Stimulated activated CD8-positive, alpha-beta memory T cell treated with anti-CD3 and anti-CD28 coated beads, Interleukin-15, amount 100 ng/mL, for 48 hours (primary cell): Measurements from ENCODE around the gene LSM7.
"Not testable (repeated sequence)": the region's sequence is repeated elsewhere in the genome, so short reads cannot be mapped to it uniquely, and the experiment has no call there.

Source experiments
- DNase-seq, 2 donors: peaks; one replicate each; pipeline ENCODE4 v3.0.0-alpha.2; 2020; ENCODE audit warnings: low read depth in 2 of 2

LSM7 gene

DNA sequence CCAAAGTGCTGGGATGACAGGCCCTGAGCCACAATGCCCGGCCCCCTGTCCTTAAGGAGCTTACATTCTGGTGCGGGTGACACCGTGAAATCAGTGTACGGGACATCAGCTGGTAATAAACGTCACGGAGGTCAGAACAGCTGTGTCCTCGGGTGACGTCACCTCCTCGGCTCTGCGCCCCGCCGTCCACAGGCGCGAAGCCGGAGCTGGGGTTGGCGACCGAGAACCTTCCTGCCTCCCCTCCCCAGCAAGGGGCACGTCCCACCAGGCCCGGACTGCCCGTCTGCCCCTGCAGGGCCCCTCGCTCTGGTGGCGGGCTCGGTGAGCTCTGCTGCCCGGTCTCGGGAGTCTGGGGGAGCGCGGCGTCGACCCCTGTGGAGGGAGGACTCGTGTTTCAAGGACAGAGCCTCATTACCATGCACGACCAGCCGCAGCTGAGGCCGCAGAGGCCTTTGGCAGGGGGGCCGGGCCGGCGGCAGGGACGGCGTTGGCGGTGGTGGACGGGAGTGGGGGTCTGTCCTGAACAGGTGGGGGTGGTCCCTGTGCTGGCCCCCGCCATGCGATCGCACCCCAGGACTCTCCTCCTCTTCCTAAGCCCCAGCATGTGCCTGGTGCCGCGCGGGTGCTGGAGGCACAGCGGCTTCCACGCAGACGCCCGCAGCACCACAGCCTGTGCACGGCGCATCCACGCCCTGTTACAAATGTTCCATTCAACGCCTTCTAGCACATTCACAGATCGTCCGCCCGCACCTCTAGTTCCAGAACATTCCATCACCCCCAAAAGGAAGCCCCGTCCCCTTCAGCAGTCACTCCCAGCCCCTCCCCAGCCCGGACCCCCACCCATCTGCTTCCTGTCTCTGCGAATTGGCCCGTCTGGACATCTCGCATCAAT lies 25.8 kb downstream of the LSM7 start:
- no peak for DNase-seq

DNA sequence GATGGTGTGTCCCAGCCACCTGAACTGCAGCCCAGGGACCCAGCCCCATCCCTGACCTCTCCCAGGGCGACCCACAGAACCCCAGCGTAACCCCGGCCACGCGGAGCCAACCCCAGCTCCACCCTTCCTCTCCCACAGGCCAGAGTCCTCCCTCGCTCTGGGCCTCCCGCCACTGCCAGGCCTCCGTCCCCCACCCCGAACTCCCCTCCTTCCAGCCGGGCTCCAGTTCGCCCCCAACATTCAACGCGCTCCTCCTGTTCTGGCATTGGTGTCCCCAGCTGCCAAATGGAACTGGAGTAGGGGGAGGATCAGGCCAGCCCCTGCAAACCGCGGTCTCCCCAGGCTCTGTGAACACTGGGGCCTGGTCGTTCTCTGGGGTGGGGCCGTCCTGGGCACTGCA lies 27.9 kb downstream of the LSM7 start:
- DNase-seq = no peak

DNA sequence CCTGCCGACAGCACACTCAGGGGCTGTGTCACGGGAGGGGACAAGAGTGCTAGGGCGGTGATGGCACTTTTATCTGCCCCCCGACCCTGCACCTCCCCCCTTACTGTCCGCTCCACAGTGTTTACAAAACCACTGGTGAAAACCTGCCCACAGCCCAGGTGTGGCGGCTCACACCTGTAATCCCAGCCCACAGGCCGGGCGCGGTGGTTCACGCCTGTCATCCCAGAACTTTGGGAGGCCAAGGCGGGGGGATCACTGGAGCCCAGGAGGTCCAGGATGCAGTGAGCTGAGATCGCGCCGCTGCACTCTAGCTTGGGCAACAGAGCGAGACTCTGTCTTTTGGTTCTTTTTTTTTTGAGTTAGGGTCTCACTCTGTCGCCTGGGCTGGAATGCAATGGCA lies 32.2 kb downstream of the LSM7 start:
- no peak for DNase-seq

DNA sequence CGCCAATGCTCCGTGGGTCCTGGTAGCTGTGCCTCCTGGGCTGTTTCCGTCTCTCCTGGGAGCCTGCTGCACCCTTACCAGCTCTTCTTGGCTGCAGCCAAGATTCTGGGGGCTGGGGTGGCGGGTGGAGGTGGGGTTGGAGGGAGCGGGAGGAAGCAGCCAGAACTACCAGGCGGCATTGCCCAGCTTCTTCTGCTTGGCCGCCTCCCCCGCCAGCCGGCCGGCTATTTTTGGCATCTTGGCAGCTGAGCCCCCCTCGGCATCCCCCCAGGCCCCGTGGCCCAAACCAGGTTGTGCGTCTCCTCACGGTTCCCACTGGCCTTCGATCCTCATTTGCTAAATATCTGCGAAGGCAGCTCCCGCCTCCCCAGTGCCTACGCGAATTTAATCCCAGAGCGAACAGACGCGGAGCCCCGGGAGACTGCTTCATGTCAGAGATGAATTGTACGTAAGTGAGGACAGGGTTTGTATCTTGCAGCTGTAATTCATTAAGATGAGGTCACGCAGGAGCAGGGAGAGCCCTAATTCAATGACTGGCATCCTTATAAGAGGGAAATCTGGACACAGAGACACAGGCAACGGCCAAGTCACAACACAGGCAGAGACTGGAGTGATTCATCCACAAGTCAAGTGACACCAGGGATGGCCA lies 33.6 kb downstream of the LSM7 start:
- DNase-seq = no peak

DNA sequence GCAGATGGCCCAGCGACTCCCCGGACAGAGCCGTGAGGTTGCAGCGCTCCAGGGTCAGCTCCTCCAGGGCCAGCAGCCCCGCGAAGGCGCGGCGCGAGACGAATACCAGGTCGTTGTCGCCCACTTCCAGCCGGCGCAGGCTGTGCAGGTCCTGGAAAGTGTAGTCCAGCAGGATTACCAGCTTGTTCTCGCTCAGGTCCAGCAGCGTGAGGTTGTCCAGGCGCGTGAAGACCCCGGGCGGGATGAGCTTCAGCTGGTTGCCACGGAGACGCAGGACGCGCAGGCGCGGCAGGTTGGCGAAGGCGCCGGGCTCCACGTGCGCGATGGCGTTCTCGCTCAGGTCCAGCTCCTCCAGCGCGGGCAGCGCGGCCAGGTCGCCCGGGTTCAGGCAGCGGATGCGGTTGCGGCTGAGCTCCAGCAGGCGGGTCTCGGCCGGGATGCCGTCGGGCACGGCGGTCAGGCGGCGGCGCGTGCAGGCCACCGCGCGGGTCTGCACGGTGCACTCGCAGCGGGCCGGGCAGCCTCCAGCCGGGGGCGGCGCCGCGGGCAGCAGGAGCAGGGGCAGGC lies 37.1 kb downstream of the LSM7 start:
- no peak for DNase-seq

- no peak for DNase-seq
Observed at GRCh38 chr19:2290441-2291184, 37.8 kb downstream of the LSM7 start.

GRCh38 chr19:2289714-2290435 lies 38.5 kb downstream of the LSM7 start:
- DNase-seq = no peak

- DNase-seq = no peak
Observed at GRCh38 chr19:2288818-2289713, 39.3 kb downstream of the LSM7 start.

DNA sequence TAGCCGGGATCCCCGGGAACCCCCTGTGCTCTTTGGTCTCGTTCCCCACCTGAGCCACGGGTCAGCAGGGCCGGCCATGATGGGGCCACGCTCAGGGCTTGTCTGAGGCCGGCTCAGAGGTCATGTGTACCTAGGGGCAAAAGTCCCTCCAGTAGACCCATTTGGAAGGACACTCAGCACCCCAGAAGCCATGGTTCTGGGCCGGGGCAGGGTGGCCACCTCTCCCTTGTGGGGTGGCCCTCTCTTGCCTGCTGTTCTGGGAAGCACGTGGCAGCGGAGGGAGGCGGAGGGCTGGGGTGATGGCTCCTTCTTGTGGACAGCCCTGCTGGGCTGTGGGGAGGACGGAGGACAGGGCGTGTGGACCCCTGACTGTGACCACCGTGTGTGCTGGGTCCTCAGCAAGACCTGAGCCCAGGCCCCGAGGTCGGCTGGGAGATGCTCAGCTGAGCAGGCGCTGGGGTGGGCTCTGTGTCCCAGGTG lies 40.0 kb downstream of the LSM7 start:
- DNase-seq = no peak

- DNase-seq = no peak
Observed at GRCh38 chr19:2287585-2288337, 40.6 kb downstream of the LSM7 start.

GRCh38 chr19:2286402-2287140 lies 41.8 kb downstream of the LSM7 start:
- DNase-seq = no peak

DNA sequence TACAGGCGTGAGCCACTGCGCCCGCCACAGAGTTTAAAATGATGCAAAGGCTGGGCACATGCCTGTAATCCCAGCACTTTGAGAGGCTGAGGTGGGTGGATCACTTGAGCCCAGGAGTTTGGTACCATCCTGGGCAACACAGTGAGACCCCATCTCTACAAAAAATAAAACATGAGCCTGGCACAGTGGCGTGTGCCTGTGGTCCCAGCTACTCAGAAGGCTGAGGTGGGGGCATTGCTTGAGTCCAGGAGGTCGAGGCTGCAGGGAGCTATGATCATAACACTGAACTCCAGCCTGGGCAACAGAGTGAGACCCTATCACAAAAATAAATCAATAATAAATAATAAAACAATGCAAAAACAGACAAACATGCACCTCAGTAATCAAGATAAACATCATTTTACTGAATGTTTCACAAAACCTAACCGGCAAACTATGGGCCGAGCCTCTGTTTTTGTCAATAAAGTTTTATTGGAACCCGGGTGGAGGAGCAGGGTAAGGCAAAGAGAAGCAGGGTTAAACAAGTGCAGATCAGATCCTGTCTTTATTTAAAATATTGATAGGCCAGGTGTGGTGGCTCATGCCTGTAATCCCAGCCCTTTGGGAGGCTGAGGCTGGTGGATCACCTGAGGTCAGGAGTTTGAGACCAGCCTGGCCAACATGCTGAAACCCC lies 44.4 kb downstream of the LSM7 start:
- DNase-seq = no peak

GRCh38 chr19:2282862-2283237 lies 45.5 kb downstream of the LSM7 start:
- no peak for DNase-seq

DNA sequence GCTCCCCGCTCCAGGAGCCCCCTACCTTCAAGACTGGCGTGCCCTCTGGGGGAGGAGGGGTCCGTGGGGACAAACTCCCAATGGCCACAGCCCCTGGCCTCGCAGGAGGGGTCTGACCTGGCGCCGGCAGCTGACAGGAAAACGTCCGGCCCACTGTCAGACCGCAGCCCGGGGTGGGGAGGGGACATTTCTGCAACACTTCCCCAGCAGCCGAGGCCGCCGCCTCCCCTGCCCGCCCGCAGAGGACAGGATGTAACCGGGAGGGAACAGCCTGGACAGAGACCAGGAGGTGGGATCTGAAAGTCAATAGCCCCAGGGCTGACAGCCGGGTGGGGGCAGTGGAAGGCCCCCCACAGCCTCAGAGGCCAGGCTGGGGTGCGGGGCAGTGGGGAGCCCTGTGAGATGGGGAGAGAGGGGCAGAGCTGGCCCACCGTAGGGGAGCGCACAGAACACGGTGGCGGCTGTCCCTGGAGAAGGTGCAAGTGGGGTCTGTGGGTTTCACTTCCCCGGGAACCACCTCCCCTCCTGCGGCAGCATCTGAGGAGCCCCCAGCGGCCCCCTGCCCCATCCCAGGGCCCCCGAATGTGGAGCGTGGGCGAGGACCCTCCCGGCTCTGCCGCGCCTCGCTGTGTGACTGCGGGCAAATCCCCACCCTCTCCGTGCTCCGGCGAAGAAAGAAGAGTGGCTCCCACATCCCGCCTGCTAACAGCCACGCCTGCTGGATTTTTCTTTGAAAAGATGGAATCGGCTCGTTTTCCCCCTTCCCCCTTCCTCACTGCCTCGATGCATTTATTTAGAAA lies 46.1 kb downstream of the LSM7 start, which contains the start of gene PEAK3:
Gene PEAK3, minus strand, starts transcription at position 114 of the 800 bp plus-strand sequence. CDS start 1,244 bp downstream, outside the sequence.
- no peak for DNase-seq

DNA sequence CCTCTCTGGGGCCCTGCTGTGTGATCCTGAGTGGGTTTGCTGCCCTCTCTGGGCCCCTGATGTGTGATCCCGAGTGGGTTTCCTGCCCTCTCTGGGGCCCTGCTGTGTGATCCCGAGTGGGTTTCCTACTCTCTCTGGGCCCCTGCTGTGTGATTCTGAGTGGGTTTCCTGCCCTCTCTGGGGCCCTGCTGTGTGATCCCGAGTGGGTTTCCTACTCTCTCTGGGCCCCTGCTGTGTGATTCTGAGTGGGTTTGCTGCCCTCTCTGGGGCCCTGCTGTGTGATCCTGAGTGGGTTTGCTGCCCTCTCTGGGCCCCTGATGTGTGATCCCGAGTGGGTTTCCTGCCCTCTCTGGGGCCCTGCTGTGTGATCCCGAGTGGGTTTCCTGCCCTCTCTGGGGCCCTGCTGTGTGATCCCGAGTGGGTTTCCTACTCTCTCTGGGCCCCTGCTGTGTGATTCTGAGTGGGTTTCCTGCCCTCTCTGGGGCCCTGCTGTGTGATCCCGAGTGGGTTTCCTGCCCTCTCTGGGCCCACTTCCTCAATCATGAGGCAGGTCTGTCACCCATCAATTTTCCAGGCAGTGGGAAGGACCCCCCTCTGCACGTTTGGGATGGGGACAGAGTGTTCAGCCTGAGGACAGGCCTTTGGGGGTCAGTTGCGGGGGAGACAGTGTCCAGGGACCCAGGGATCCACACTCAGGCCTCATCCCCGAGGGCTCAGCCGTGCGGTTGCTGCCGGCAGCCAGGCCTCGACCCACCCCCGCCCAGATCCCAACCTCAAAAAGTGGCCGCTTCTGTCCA lies 46.9 kb downstream of the LSM7 start:
- not testable (repeated sequence) for DNase-seq

- no peak for DNase-seq
Observed at GRCh38 chr19:2280633-2281264, 47.6 kb downstream of the LSM7 start.
